Activated naive CD4-positive, alpha-beta T cell (primary cell): ENCODE results near the gene WNT7A.

Experiments
- DNase-seq, 4 experiments: peaks; one replicate each; lab custom pipeline; 2025; lab: John Stamatoyannopoulos, UW

WNT7A gene

GRCh38 chr3:13845806-13846205 is 34.1 kb downstream of the WNT7A start:
- DNase-seq = no peak

GRCh38 chr3:13844911-13845310 is 35.0 kb downstream of the WNT7A start:
- no peak for DNase-seq

GRCh38 chr3:13844286-13844685 is 35.6 kb downstream of the WNT7A start:
- no peak for DNase-seq

GRCh38 chr3:13843351-13843750 is 36.5 kb downstream of the WNT7A start:
- DNase-seq = no peak

- no peak for DNase-seq
Measured at GRCh38 chr3:13842226-13842625, 37.6 kb downstream of the WNT7A start.

- DNase-seq = no peak
Measured at GRCh38 chr3:13841826-13842225, 38.0 kb downstream of the WNT7A start.

GRCh38 chr3:13841141-13841540 is 38.7 kb downstream of the WNT7A start:
- DNase-seq = no peak

GRCh38 chr3:13840456-13840855 is 39.4 kb downstream of the WNT7A start:
- DNase-seq = no peak

- DNase-seq = no peak
Measured at GRCh38 chr3:13839726-13840340, 40.0 kb downstream of the WNT7A start.

GRCh38 chr3:13839253-13839652 is 40.6 kb downstream of the WNT7A start:
- DNase-seq = no peak

- DNase-seq = no peak
Measured at GRCh38 chr3:13838421-13838820, 41.5 kb downstream of the WNT7A start.

GRCh38 chr3:13837751-13838150 is 42.1 kb downstream of the WNT7A start:
- DNase-seq = no peak

- DNase-seq = no peak
Measured at GRCh38 chr3:13836658-13837587, 42.9 kb downstream of the WNT7A start.

GRCh38 chr3:13835246-13835645 is 44.6 kb downstream of the WNT7A start:
- DNase-seq = no peak

- DNase-seq = no peak
Measured at GRCh38 chr3:13834258-13835035, 45.4 kb downstream of the WNT7A start.

GRCh38 chr3:13833506-13834257 is 46.2 kb downstream of the WNT7A start:
- no peak for DNase-seq

- DNase-seq = no peak
Measured at GRCh38 chr3:13832130-13832529, 47.7 kb downstream of the WNT7A start.

GRCh38 chr3:13831386-13831996 is 48.4 kb downstream of the WNT7A start:
- DNase-seq = no peak

- DNase-seq = no peak
Measured at GRCh38 chr3:13829311-13829710, 50.6 kb downstream of the WNT7A start.

GRCh38 chr3:13828501-13829265 is 51.2 kb downstream of the WNT7A start:
- DNase-seq = no peak

GRCh38 chr3:13827699-13828098 is 52.2 kb downstream of the WNT7A start:
- no peak for DNase-seq
